HCT116 (cell line): ENCODE data around the gene ZBTB16. TPM values are rescaled to one million over a fixed set of nuclear protein-coding genes. Genes with fewer than 3 reads are reported as not detected.

Experiments
- ATAC-seq: fragments of 200-7000 bp; cut with Tn5 transposase; 2 replicates; pipeline ENCODE4 v1.9.1; 2020; ENCODE audit warnings: mild to moderate bottlenecking, moderate library complexity
- BruUV-seq: library from RNA; stranded (reverse); fragments of 400-500 nt; replicated peaks from 2 replicates; lab custom pipeline; 2021; lab: Mats Ljungman, UMichigan
- CTCF ChIA-PET: fragments of 300-600 bp; sonication (Branson Sonifier 250); formaldehyde crosslinking; loops from one replicate; lab custom pipeline; 2021; ENCODE audit warnings: antibody characterized with exemption; lab: Charles Lee
- POLR2A ChIA-PET: fragments of 300-600, 350-600 bp; sonication (Branson Sonifier 250); formaldehyde crosslinking; loops from one replicate; lab custom pipeline; 2021; ENCODE audit warnings: antibody characterized with exemption; lab: Charles Lee
- RAD21 ChIA-PET, 2 experiments: fragments of 300-600 bp; sonication (Branson Sonifier 250); formaldehyde crosslinking; loops; one replicate each; lab custom pipeline; 2023; ENCODE audit warnings: low total read pairs in 2 of 2; ENCODE audit not compliant: uncharacterized antibody in 2 of 2, unreplicated experiment in 2 of 2, low non-redundant PET in 1 of 2; lab: Charles Lee
- DNase-seq: peaks from one replicate; pipeline ENCODE4 v3.0.0-alpha.2; 2010; ENCODE audit warnings: low read depth, low spot score
- H2AFZ ChIP-seq: fragments of 200-600 bp; shearing (Covaris generic), sonication (generic); 2 replicates; pipeline ENCODE4 v1.6.1; 2017; ENCODE audit warnings: low read depth, mixed run types, mixed read lengths, antibody characterized with exemption, low read length; ENCODE audit not compliant: poor library complexity, severe bottlenecking
- H3K27ac ChIP-seq: 2 replicates; pipeline ENCODE4 v1.5.1; 2012; ENCODE audit warnings: low read depth, low read length
- H3K27me3 ChIP-seq: fragments of 200-600 bp; sonication (generic); 2 replicates; pipeline ENCODE4 v1.6.1; 2016; ENCODE audit warnings: mixed run types, low read length, mixed read lengths; ENCODE audit not compliant: insufficient read depth
- H3K36me3 ChIP-seq, 2 experiments: fragments of 200-500 bp in 1 of 2; fragments of 200-600 bp in 1 of 2; sonication (Bioruptor generic) in 1 of 2; sonication (generic) in 1 of 2; 2 replicates each; pipeline versions ENCODE4 v1.5.1 to v1.6.1; 2014 to 2016; ENCODE audit warnings: low read length in 2 of 2, inconsistent platforms in 1 of 2, mixed read lengths in 1 of 2, mixed run types in 1 of 2; ENCODE audit not compliant: insufficient read depth in 2 of 2, control insufficient read depth in 1 of 2
- H3K4me1 ChIP-seq, 2 experiments: fragments of 200-600 bp in 1 of 2; sonication (generic) in 1 of 2; 2 replicates each; pipeline versions ENCODE4 v1.5.1 to v1.6.1; 2012 to 2017; ENCODE audit warnings: low read length in 2 of 2, inconsistent platforms in 1 of 2, mild to moderate bottlenecking in 1 of 2, mixed read lengths in 1 of 2, mixed run types in 1 of 2, moderate library complexity in 1 of 2; ENCODE audit not compliant: insufficient read depth in 2 of 2, control insufficient read depth in 1 of 2
- H3K4me2 ChIP-seq: fragments of 200-600 bp; sonication (generic); 2 replicates; pipeline ENCODE4 v1.6.1; 2017; ENCODE audit warnings: mixed run types, low read length, mixed read lengths
- H3K4me3 ChIP-seq, 2 experiments: fragments of 200-600 bp in 1 of 2; sonication (generic) in 1 of 2; replicated peaks in 1 of 2; 2 replicates each; pipeline ENCODE4 v1.5.1; 2011 to 2016; ENCODE audit warnings: low read length in 2 of 2, control low read depth in 1 of 2, low read depth in 1 of 2, mild to moderate bottlenecking in 1 of 2, mixed read lengths in 1 of 2, mixed run types in 1 of 2
- H3K79me2 ChIP-seq: fragments of 200-600 bp; sonication (generic); 2 replicates; pipeline ENCODE4 v1.6.1; 2017; ENCODE audit warnings: mild to moderate bottlenecking, mixed run types, low read length, moderate library complexity, mixed read lengths; ENCODE audit not compliant: insufficient read depth
- H3K9ac ChIP-seq: fragments of 200-600 bp; sonication (generic); 2 replicates; pipeline ENCODE4 v1.6.1; 2016; ENCODE audit warnings: low read length, mixed read lengths
- H3K9me2 ChIP-seq: fragments of 200-600 bp; sonication (generic), shearing (Covaris generic); 2 replicates; pipeline ENCODE4 v1.6.1; 2017; ENCODE audit warnings: mixed run types, mild to moderate bottlenecking, moderate library complexity; ENCODE audit not compliant: insufficient read depth
- H3K9me3 ChIP-seq, 2 experiments: fragments of 200-500 bp in 1 of 2; fragments of 200-600 bp in 1 of 2; sonication (Bioruptor generic) in 1 of 2; sonication (generic) in 1 of 2; 2 replicates each; pipeline ENCODE4 v1.6.1; 2014 to 2017; ENCODE audit warnings: low read length in 2 of 2, mixed read lengths in 2 of 2, inconsistent platforms in 1 of 2, low read depth in 1 of 2, mild to moderate bottlenecking in 1 of 2, mixed run types in 1 of 2, moderate library complexity in 1 of 2; ENCODE audit not compliant: control insufficient read depth in 1 of 2, insufficient read depth in 1 of 2
- H4K20me1 ChIP-seq: fragments of 200-600 bp; sonication (generic), shearing (Covaris generic); 2 replicates; pipeline ENCODE4 v1.6.1; 2017; ENCODE audit warnings: mixed run types, mild to moderate bottlenecking, moderate library complexity; ENCODE audit not compliant: insufficient read depth
- CBX3 ChIP-seq: IDR thresholded peaks from 2 replicates; pipeline ENCODE4 v1.6.1; 2012; ENCODE audit warnings: low read depth
- CEBPB ChIP-seq: IDR thresholded peaks from 2 replicates; pipeline ENCODE4 v1.6.1; 2012; ENCODE audit warnings: low read depth
- EZH2 ChIP-seq: fragments of 200-600 bp; sonication (generic); IDR thresholded peaks from 2 replicates; pipeline ENCODE4 v1.6.1; 2017; ENCODE audit warnings: antibody characterized with exemption, mixed run types
- EZH2phosphoT487 ChIP-seq: fragments of 200-600 bp; IDR thresholded peaks from 2 replicates; pipeline ENCODE4 v1.6.1; 2018; ENCODE audit warnings: antibody characterized with exemption, borderline replicate concordance
- FOSL1 ChIP-seq: IDR thresholded peaks from 2 replicates; pipeline ENCODE4 v1.6.1; 2012; ENCODE audit warnings: low read depth
- JUND ChIP-seq: IDR thresholded peaks from 2 replicates; pipeline ENCODE4 v1.6.1; 2012
- POLR2A ChIP-seq: IDR thresholded peaks from 2 replicates; pipeline ENCODE4 v1.7.0; 2011; ENCODE audit warnings: borderline replicate concordance; ENCODE audit not compliant: insufficient read depth, insufficient read length; ENCODE audit errors: extremely low read depth
- POLR2AphosphoS5 ChIP-seq: IDR thresholded peaks from 2 replicates; pipeline ENCODE4 v1.6.1; 2011; ENCODE audit warnings: mild to moderate bottlenecking, low read depth, low read length, moderate library complexity
- RAD21 ChIP-seq: IDR thresholded peaks from 2 replicates; pipeline ENCODE4 v1.6.1; 2012; ENCODE audit warnings: low read depth, mild to moderate bottlenecking
- SIN3A ChIP-seq: IDR thresholded peaks from 2 replicates; pipeline ENCODE4 v1.6.1; 2012; ENCODE audit warnings: low read depth
- SRF ChIP-seq: IDR thresholded peaks from 2 replicates; pipeline ENCODE4 v1.6.1; 2012; ENCODE audit warnings: low read depth
- ZFX ChIP-seq: fragments of 450-650 bp; IDR thresholded peaks from 2 replicates; pipeline ENCODE4 v1.6.1; 2017
- ZNF274 ChIP-seq: fragments of 200-500 bp; sonication (Bioruptor generic); IDR thresholded peaks from 2 replicates; pipeline ENCODE4 v1.6.1; 2014; ENCODE audit warnings: mild to moderate bottlenecking, low read depth, low read length, inconsistent platforms
- intact Hi-C: fragments of 100-400 bp; cut with micrococcal nuclease; formaldehyde crosslinking; loops from 2 replicates; pipeline ENCODE4 v1.10.0; 2022
- total RNA-seq: library from RNA; stranded (reverse); gene quantifications from one replicate; pipeline ENCODE4 v1.2.1, GENCODE V29; 2021; ENCODE audit not compliant: unreplicated experiment
- TF ChIP-seq, protein P1 (sequence below): IDR thresholded peaks from 2 replicates; pipeline ENCODE4 v1.6.1; 2012
- TF ChIP-seq, protein P2 (sequence below): IDR thresholded peaks from 2 replicates; pipeline ENCODE4 v1.6.1; 2012
- TF ChIP-seq, protein P3 (sequence below), 3 experiments: fragments of 200-600 bp in 1 of 3; sonication (generic) in 1 of 3; IDR thresholded peaks in 2 of 3; conservative IDR thresholded peaks in 1 of 3; 2 replicates each; pipeline ENCODE4 v1.5.1; 2012 to 2017; ENCODE audit warnings: low read depth in 2 of 3, low read length in 2 of 3, antibody characterized with exemption in 1 of 3, borderline replicate concordance in 1 of 3, control low read depth in 1 of 3, mild to moderate bottlenecking in 1 of 3, mixed read lengths in 1 of 3, mixed run types in 1 of 3, moderate library complexity in 1 of 3; ENCODE audit not compliant: insufficient read depth in 1 of 3
- TF ChIP-seq, protein P4 (sequence below): IDR thresholded peaks from 2 replicates; pipeline ENCODE4 v1.6.1; 2011; ENCODE audit warnings: mild to moderate bottlenecking, low read length, moderate library complexity; ENCODE audit not compliant: insufficient replicate concordance; ENCODE audit errors: extremely low read depth

The ZBTB16 gene
- total RNA-seq, 1 experiment from 2014 or later, result 0.30 TPM

DNA sequence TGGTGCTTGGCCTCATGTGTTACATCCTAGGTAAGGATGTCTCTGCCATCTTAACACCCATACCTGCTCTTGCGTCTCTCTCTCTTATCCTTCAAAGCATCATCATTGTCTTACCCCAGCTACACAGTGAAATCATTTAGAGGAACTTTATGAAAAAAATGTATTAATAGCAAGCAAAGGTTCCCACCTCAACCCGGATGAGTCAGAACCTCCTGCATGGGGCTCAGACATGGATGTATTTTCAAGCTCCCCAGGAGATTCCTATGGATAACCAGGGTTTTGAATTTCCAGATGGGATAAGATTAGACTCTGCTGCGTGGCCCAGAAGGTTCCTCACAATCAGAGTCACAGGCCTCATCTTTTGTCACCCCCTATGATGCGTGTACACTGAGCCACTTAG, 147.6 kb downstream of the ZBTB16 start (continued):
- TF ChIP-seq EZH2 (no peak), EZH2phosphoT487 (no peak), CEBPB (no peak)

DNA sequence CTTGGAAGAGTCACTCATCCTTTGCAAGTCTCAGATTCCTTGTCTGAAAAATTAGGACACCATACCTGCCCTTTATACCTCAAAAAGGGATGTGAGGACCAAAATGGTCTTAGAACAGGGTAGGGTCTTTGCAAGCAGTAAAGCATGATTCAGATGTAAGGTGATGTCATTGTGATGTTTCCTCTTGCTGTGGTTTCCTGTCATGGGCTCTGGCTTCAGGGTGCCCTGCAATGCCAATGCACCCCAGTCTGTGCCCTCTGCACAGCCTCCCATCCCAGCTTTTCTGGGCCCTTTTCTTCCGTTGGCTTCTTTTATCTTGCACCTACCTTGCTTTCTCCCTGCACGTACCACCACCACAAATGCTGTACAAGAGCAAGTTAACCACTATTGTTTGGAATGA, 148.9 kb downstream of the ZBTB16 start:
- RAD21 ChIA-PET, result no interaction called here
- Histone ChIP-seq H3K36me3 (no peaks in the 10 kb centered on the region), H4K20me1 (no peaks in the 10 kb centered on the region), H3K9me3 (no peaks in the 10 kb centered on the region), H3K27me3 (peaks cover 27% of the 10 kb centered on the region), H3K27ac (no peak overlapping the region), H3K4me3 (no peak overlapping the region), H3K79me2 (no peaks in the 10 kb centered on the region), H2AFZ (no peak overlapping the region), H3K9ac (no peak overlapping the region), H3K4me1 (no peaks in the 10 kb centered on the region), H3K4me2 (no peak overlapping the region), H3K9me2 (no peaks in the 10 kb centered on the region)
- DNase-seq (no peak), ATAC-seq (no peak)
- intact Hi-C loops, result no loop called here
- no peak for TF ChIP-seq POLR2AphosphoS5
- no peak for TF ChIP-seq FOSL1
- no peak for TF ChIP-seq CEBPB
- no peak for TF ChIP-seq JUND
- TF ChIP-seq, protein P1, sequence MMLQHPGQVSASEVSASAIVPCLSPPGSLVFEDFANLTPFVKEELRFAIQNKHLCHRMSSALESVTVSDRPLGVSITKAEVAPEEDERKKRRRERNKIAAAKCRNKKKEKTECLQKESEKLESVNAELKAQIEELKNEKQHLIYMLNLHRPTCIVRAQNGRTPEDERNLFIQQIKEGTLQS, result no peak
- TF ChIP-seq, protein P2, sequence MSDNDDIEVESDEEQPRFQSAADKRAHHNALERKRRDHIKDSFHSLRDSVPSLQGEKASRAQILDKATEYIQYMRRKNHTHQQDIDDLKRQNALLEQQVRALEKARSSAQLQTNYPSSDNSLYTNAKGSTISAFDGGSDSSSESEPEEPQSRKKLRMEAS, result no peak
- TF ChIP-seq CBX3, result no peak
- no peak for TF ChIP-seq RAD21
- POLR2A ChIA-PET, result no interaction called here
- BruUV-seq, result no TSS peak
- CTCF ChIA-PET, result no interaction called here

DNA sequence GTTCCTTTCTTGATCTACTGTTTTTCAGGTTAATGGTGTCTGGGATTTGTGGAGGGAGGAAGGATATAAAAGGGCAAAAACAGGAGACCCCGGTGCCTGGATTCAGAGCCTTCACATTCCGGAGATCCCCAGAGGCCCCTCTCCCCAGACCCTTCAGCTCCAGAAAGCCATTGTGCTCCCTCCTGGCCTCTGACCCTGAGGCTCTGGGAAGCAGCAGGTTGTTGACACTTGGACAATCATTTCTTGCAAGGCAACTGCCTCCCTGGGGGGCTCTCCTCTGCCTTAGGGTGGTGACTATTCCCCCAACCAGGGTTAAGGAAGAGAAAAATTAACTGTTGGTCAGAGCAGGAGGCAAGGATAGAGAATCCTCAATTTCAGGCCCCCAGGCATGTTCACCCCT, 149.8 kb downstream of the ZBTB16 start:
- H3K4me3 ChIP-seq, result no peak overlapping the region
- no peak overlapping the region for H3K27ac ChIP-seq
- peaks cover 22% of the 10 kb centered on the region for H3K27me3 ChIP-seq
- RAD21 ChIA-PET, result no interaction called here
- H3K36me3 ChIP-seq, result no peaks in the 10 kb centered on the region
- POLR2A ChIA-PET, result no interaction called here
- intact Hi-C loops, result no loop called here
- no peak overlapping the region for H2AFZ ChIP-seq
- no TSS peak for BruUV-seq
- no peaks in the 10 kb centered on the region for H3K9me2 ChIP-seq
- no peaks in the 10 kb centered on the region for H3K4me1 ChIP-seq
- ATAC-seq (no peak), DNase-seq (no peak)
- no peaks in the 10 kb centered on the region for H3K9me3 ChIP-seq
- CTCF ChIA-PET, result no interaction called here
- no peaks in the 10 kb centered on the region for H4K20me1 ChIP-seq
- H3K79me2 ChIP-seq, result no peaks in the 10 kb centered on the region
- H3K4me2 ChIP-seq, result no peak overlapping the region
- no peak overlapping the region for H3K9ac ChIP-seq
- TF ChIP-seq, protein P3, sequence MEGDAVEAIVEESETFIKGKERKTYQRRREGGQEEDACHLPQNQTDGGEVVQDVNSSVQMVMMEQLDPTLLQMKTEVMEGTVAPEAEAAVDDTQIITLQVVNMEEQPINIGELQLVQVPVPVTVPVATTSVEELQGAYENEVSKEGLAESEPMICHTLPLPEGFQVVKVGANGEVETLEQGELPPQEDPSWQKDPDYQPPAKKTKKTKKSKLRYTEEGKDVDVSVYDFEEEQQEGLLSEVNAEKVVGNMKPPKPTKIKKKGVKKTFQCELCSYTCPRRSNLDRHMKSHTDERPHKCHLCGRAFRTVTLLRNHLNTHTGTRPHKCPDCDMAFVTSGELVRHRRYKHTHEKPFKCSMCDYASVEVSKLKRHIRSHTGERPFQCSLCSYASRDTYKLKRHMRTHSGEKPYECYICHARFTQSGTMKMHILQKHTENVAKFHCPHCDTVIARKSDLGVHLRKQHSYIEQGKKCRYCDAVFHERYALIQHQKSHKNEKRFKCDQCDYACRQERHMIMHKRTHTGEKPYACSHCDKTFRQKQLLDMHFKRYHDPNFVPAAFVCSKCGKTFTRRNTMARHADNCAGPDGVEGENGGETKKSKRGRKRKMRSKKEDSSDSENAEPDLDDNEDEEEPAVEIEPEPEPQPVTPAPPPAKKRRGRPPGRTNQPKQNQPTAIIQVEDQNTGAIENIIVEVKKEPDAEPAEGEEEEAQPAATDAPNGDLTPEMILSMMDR (IDR thresholded peaks at IDR 0.05 in 2 of 3, conservative IDR thresholded peaks at IDR 0.05 in 1 of 3; ENCODE audit: borderline replicate concordance in 1 of 3, insufficient read depth in 1 of 3, low read depth in 2 of 3, low read length in 2 of 3), result no peak
- TF ChIP-seq, protein P2, result no peak
- TF ChIP-seq ZNF274 (no peak), SRF (no peak), POLR2AphosphoS5 (no peak), FOSL1 (no peak), POLR2A (no peak), SIN3A (no peak), ZFX (no peak)
- TF ChIP-seq, protein P4, sequence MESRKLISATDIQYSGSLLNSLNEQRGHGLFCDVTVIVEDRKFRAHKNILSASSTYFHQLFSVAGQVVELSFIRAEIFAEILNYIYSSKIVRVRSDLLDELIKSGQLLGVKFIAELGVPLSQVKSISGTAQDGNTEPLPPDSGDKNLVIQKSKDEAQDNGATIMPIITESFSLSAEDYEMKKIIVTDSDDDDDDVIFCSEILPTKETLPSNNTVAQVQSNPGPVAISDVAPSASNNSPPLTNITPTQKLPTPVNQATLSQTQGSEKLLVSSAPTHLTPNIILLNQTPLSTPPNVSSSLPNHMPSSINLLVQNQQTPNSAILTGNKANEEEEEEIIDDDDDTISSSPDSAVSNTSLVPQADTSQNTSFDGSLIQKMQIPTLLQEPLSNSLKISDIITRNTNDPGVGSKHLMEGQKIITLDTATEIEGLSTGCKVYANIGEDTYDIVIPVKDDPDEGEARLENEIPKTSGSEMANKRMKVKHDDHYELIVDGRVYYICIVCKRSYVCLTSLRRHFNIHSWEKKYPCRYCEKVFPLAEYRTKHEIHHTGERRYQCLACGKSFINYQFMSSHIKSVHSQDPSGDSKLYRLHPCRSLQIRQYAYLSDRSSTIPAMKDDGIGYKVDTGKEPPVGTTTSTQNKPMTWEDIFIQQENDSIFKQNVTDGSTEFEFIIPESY, result no peak
